GM19324 (cell line): ENCODE results near the gene OR2A14.
"Not testable (repeated sequence)": the region's sequence is repeated elsewhere in the genome, so short reads cannot be mapped to it uniquely, and the experiment has no call there.

Experiments
- ATAC-seq: cut with Tn5 transposase; IDR thresholded peaks from one replicate; pipeline ENCODE4 v1.9.1; 2021; ENCODE audit warnings: mild to moderate bottlenecking, moderate library complexity; ENCODE audit not compliant: unreplicated experiment, low FRiP score

Gene OR2A14, protein sequence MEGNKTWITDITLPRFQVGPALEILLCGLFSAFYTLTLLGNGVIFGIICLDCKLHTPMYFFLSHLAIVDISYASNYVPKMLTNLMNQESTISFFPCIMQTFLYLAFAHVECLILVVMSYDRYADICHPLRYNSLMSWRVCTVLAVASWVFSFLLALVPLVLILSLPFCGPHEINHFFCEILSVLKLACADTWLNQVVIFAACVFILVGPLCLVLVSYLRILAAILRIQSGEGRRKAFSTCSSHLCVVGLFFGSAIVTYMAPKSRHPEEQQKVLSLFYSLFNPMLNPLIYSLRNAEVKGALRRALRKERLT

DNA sequence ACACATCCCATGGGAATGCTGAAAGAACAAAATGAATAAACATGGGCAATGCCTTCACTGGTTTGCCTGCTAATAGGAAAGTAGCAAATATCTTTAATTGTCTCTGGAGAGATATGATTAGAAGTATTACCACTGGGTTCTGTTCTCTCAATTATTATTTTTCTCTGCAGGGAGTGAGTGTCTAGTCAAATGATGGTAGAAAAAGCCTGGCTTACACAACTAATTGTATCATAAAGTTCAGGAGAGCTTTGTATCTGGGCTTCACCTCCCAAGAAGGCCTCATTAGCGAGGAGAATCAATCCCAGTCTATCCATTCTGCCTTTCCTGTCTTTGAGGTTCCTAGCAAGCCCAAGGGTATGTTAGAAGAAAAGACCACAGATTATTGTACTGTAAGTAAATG lies at the start of gene OR2A14:
OR2A14 (plus strand) TSS at position 301 of the 400 bp plus-strand sequence. CDS start 5,937 bp downstream, outside the sequence.
- ATAC-seq: no peak

DNA sequence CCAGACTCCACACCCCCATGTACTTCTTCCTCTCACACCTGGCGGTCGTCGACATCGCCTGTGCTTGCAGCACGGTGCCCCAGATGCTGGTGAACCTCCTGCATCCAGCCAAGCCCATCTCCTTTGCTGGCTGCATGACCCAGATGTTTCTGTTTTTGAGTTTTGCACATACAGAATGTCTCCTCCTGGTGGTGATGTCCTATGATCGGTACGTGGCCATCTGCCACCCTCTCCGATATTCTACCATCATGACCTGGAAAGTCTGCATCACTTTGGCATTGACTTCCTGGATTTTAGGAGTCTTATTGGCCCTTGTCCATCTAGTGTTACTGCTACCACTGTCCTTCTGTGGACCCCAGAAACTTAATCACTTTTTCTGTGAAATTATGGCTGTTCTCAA lies 48.6 kb upstream of the OR2A14 start:
- no peak for ATAC-seq

DNA sequence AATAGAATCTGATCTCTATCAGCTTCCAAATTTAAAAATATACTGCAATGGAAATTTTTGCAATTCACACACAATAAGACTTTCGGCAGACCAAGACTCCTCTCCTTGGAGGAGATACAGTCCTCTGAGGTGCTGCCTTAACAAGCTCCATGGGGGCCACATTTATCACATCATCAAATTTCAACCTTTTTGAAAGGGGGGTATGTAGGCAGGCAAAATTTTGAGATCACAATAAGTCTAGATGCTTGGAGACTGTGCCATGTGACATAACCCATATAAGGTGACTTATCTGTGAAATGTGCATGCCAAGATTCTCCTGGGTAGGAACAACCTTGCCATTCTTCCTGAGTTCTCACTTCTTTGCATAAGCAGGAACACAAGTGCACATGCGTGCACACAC lies 37.0 kb upstream of the OR2A14 start, which contains the start of gene OR2A12:
OR2A12 (plus strand) TSS at position 301 of the 400 bp plus-strand sequence. CDS start 8,830 bp downstream, outside the sequence.
- ATAC-seq: no peak

DNA sequence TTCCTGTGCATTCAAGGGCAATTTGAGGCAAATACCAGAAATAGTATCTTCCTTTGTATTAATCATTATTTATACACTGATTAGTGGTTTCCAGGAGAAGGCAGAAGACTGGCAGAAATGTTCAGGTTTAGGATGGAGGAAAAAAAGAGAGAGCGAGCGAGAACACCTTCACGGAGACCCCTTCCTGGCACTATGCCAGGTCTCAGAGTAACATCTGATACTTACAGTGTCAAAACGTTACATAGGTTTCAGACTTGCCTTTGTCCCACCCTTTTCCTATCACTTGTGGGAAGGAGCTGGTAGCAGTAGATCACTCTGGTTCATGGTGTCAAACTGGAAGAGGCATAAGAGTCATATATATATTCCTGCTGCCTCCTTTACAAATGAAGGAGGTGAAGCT lies 36.2 kb upstream of the OR2A14 start:
- no peak for ATAC-seq

DNA sequence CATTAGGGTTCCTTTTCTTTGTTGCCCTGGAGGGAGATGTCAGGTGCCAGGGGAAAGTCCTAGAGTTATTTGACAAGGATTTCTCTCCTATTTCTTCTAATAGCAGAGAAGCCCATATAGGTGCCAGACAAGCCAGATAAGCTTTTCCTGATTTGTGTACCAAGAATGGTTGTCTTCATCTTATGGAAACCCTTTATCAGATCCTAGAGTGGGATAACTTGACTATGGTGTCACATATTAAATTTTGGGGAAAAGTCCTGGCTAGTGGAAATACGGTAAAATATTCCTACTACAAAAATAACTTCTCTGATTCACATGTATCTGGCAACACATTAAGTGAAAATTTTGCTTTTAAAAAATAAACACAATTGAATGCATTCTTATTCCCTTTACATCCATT lies 35.7 kb upstream of the OR2A14 start:
- ATAC-seq: no peak

DNA sequence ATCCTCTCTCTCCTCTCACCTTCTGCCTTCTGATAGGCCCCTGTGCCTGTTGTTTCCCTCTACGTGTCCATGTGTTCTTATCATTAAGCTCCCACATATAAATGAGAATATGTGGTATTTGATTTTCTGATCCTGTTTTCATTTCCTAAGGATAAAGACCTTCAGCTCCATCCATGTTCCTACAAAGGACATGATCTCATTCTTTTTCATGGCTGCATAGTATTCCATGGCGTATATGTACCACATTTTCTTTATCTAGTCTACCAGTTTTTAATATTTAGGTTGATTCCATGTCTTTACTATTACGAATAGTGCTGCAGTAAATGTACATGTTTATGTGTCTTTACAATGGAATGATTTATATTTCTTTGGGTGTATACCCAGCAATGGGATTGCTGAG lies 32.3 kb upstream of the OR2A14 start:
- ATAC-seq: no peak

DNA sequence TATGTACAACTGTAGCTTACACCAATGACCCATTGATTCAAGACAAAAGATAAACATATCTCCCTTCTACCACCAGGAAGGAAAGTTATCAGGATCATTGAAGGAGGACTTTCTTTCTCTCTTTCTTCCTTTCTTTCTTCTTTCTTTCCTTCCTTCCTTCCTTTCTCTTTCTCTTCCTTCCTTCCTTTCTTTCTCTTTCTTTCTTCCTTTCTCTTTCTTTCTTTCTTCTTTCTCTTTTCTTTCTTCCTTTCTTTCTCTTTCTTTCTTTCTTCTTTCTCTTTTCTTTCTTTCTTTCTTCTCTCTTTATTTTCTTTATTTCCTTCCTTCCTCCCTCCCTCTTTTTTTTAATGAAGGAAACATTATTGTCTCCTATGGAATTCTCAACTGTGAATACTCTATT lies 24.2 kb upstream of the OR2A14 start:
- no peak for ATAC-seq

DNA sequence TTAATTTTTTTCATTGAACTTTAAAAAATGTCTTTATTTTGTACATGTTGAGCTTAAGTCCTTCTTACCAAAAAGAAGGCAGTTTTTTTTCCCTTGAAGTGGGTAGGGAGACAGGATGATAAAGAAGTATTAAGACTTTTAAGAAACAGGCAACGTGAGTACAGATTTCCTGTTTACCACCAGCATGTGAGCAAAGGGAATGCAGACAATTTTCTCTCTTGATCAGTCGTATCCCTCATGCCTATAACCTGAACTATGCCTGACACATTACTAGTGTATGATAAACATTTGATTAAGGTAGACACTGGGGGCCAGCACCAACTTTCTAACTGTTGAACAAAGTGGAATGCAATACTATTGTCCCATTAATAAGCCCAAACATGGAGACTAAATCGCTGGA lies 22.4 kb upstream of the OR2A14 start:
- no peak for ATAC-seq

DNA sequence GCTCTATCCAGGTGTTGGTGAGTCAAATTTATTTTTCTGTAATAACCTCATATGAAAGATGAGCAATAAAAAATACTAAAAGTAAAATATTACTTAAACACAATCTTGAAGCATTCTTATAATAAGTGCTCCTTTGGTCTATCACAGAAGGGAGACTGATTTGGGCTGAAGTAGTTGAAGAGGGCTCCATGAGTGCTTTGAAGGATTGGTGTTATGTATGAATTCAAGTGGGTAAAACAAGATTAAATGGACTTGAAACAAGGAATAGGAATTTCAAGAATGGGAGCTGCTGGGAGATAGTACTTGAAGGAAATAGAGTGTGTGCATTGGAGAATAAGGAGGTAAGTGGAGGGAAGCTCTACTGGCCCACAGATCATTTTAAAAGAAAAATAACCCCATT lies 20.9 kb upstream of the OR2A14 start:
- no peak for ATAC-seq

DNA sequence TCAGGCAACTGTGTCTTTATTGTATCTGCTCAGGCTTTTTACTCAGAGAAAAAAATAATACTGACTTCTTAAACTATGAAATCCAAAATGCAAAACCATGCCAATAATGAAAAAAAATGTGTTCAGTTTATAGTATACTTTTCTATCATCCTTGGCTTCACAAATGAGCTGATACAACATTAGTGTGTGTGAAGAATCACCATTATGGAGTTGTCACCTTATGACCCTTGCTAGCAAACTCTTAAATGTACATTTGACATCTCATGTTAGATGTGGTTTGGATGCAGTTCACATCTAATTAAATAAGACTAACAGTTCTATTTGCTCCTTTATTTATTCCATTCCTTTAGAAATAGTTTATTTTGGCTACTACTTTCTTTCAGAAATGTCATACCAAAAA lies 17.8 kb upstream of the OR2A14 start:
- no peak for ATAC-seq

DNA sequence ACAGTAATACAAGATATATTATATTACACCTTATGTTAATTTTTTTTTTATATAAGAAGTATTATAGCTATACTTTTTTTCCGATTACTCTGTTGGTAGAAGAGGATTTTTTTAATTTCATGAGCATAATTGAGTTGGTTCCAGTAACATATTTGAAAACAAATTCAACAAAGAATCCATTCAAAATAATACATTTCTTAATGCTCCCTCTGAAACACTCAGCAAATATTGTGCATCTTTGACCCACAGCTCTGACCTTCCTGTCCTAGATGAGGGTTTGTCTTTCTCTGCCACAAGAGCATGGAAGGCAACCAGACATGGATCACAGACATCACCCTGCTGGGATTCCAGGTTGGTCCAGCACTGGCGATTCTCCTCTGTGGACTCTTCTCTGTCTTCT lies 13.7 kb upstream of the OR2A14 start, which contains the start of gene OR2A2:
OR2A2 (plus strand) TSS at position 301 of the 400 bp plus-strand sequence; CDS start at position 301, 0 bp downstream.
- no peak for ATAC-seq

DNA sequence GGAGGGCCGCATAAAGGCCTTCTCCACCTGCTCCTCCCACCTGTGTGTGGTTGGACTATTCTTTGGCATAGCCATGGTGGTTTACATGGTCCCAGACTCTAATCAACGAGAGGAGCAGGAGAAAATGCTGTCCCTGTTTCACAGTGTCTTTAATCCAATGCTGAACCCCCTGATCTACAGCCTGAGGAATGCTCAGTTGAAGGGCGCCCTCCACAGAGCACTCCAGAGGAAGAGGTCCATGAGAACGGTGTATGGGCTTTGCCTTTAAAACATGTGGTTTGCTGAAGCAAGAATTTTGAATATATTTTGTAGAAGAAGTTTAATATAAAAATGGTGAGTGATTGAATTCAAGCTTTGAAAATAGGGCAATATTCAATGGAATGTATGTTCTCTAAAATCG lies 12.7 kb upstream of the OR2A14 start:
- no peak for ATAC-seq

DNA sequence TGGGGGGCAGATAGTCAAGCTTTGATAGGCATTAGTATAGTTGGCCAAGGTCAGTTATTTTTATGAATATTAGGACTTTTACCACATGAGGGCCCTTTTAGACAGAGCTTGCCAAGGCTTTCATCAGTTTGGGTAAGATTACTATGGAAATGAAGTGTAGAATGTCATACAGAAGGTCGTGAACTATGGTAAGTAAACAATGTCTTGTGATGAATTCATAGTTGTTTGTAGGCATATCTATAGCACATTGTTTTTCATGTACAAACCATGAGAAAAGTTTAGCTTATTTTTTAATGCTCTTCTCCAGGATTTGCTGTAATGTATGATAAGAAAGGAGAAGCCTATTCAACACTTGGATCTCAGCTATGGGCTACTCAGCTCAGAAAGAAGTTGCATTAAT lies 9.3 kb upstream of the OR2A14 start:
- ATAC-seq: no peak

DNA sequence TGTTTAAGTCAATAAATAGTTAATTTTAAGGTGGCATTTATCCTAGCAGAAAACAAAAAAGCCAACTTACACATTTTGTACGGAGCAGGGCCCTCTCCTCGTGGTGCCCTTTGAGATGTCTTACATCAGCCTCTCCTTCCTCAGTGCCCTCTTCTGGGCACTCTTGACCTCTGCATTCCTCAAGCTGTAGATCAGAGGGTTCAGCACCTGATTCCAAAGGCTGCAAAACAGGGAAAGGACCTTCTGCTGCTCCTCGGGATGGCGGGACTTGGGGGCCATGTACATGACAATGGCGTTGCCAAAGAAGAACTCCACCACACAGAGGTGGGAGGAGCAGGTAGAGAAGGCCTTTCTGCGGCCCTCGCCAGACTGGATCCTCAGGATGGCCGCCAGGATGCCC lies 4.6 kb upstream of the OR2A14 start:
- no peak for ATAC-seq

DNA sequence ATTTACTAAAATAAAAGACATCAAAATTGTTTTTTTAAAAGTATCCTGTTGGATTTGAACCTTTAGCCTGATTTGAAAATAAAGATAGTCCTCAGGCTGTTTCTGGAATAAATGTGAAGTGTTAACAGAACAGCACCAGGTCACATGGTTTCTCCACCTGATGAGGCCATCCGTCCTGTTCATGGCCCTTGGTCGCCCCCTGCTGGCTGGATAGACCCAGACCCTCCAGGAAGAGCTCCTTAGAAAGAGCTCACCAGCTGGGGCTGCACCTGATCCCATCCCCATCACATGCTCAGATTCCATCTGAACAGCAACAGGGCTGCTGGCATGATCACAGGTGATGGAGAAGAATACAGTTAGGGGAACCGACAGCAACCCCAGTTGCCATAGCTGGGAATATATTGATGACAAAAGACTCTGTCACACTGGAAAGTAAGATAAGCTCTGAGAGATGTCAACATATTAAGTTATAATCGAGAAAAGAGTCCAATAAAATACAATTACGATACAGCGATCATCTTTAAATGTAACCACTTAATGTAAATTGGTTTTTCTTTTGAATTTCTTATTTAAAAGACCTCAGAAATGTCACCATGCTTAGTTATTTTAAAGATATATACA lies 4.8 kb downstream of the OR2A14 start:
- ATAC-seq: peak; percentile 98

DNA sequence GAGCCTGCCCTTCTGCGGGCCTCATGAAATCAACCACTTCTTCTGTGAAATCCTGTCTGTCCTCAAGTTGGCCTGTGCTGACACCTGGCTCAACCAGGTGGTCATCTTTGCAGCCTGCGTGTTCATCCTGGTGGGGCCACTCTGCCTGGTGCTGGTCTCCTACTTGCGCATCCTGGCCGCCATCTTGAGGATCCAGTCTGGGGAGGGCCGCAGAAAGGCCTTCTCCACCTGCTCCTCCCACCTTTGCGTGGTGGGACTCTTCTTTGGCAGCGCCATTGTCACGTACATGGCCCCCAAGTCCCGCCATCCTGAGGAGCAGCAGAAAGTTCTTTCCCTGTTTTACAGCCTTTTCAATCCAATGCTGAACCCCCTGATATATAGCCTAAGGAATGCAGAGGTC lies 6.6 kb downstream of the OR2A14 start:
- ATAC-seq: not testable (repeated sequence)

DNA sequence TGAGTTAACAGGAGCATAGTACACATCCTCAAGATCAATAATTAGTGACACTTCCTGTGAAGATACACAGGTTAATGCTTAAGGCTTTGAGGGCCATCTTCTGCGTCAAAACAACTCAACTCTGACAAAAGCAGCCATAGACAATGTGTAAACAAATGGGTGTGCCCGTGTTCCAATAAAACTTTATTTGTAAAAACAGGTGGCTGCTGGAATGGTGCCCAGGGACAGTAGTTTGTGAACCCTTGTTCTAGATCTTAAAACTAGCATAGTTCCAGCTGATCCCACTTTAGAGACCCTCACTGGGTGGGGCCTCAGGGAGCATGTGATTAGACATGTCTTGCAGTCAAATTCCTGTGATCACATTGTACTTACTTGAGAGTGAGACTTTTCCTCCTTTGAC lies 7.8 kb downstream of the OR2A14 start:
- no peak for ATAC-seq

DNA sequence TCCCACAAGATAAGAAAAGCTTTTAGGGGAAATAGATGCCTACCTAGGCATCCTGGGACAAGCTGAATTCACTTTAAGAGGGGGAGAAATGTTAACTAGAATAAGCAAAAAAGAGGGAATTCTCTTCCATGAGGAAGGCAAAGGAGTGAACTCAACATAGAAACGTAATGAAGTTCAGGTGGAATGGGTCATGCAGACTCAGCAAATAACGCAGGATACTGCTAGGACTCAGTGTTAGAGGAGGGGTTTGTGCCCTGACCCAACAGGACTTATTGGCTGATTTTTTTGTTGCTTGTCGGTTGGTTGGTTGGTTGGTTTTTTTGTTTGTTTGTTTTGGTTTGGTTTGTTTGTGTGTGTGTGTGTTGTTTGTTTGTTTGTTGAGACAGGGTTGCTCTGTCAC lies 9.3 kb downstream of the OR2A14 start:
- no peak for ATAC-seq

DNA sequence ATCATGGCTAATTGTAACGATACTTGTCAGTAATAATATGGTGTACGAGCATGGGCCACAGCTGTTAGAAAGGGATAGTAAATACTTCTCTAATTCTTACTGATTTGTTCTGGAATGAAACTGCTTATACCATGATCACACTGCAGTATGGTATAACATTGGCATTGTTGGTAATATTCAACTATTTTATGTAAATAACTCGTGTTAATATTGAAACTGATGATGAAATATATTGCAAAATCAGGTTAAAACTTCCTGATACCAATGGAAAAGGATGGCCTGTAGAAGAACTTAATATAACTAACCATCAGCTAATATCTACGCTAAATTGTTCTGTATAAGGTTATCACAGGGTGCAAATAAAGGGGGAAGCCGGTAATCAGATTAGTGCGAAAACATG lies 10.3 kb downstream of the OR2A14 start:
- ATAC-seq: no peak

DNA sequence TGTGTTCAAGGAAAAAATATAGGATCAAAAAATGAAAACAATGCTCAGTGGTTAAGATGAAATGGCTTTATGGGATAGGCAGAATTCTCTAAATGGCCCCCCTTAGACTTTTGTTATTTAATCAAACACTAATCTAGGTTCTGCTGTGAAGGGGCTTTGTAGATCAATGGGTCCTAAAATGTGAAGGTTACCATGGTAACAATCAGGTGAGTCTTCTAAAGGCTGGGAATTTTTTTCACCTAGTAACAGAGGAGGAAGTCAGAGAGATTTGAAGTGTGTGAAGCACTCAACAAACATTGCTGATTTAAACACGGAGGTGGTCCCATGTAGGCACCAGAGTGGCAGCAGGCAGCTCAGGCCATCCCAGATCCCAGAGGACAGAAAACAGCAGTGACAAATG lies 11.1 kb downstream of the OR2A14 start:
- no peak for ATAC-seq

DNA sequence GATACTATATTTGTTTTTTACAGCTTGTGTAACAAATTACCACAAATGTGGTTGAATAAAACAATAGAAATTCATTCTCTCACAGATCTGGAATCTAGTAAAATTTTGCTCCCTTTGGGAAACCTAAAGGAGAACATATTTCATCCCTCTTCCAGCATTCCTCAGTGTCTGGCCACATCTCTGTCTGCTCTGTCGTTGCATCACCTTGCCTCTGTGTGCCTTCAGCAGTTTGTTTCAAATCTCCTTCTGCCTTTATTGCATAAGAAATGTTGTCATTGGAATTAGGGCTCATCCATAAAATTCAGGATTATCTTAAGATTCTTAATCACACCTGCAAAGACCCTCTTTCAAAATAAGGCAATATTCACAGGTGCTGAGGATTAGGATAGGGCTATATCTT lies 14.5 kb downstream of the OR2A14 start:
- ATAC-seq: no peak

DNA sequence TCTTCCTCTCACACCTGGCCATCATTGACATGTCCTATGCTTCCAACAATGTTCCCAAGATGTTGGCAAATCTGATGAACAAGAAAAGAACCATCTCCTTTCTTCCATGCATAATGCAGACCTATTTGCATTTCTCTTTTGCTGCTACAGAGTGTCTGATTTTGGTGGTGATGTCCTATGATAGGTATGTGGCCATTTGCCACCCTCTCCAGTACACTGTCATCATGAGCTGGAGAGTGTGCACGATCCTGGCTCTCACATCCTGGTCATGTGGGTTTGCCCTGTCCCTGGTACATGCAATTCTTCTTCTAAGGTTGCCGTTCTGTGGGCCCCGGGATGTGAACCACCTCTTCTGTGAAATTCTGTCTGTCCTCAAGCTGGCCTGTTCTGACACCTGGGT lies 19.2 kb downstream of the OR2A14 start:
- ATAC-seq: no peak
